ENCODE data around the gene ADAM8.

- TF ChIP-seq CTCF (IDR thresholded peaks at IDR 0.05): no peak
- no peak for TF ChIP-seq POLR2AphosphoS5 (IDR thresholded peaks at IDR 0.05)
These were observed 61.9 kb downstream of the ADAM8 start for GRCh38 chr10:133214468-133215410.
